Body of pancreas (tissue), 4 donors: ENCODE measurements around the gene SLC4A1. TPM values are rescaled to one million over a fixed set of nuclear protein-coding genes. Genes with fewer than 3 reads are reported as not detected.

Experiments used
- ATAC-seq: fragments of 150-250 bp; one replicate; pipeline ENCODE4 v1.9.1; 2016
- DNase-seq, 4 donors: peaks; one replicate each; pipeline ENCODE4 v3.0.0-alpha.2; 2019
- H3K27ac ChIP-seq, 4 donors: fragments of 200-600 bp; sonication (generic); 1 replicate in 3 of 4; 2 replicates in 1 of 4; pipeline versions ENCODE4 v1.5.1 to v1.6.1; 2016 to 2019; ENCODE audit warnings: mild to moderate bottlenecking in 1 of 4, mixed read lengths in 1 of 4, moderate library complexity in 1 of 4
- H3K27me3 ChIP-seq, 2 donors: fragments of 200-600 bp; sonication (generic); one replicate each; pipeline ENCODE4 v1.6.0; 2016; ENCODE audit warnings: mild to moderate bottlenecking in 1 of 2
- H3K36me3 ChIP-seq, 2 donors: fragments of 200-600 bp; sonication (generic); replicated peaks in 1 of 2; 2 replicates each; pipeline ENCODE4 v1.5.1; 2016; ENCODE audit warnings: low read depth in 2 of 2; ENCODE audit not compliant: insufficient read depth in 1 of 2
- H3K4me1 ChIP-seq: fragments of 200-600 bp; sonication (generic); one replicate; pipeline ENCODE4 v1.6.0; 2016
- H3K4me3 ChIP-seq, 2 donors: fragments of 200-600 bp; sonication (generic); 1 replicate in 1 of 2; 2 replicates in 1 of 2; pipeline ENCODE4 v1.5.1; 2016 to 2019
- H3K9me3 ChIP-seq, 3 donors: fragments of 200-600 bp; sonication (generic); 1 replicate in 2 of 3; 2 replicates in 1 of 3; pipeline ENCODE4 v1.5.1; 2016
- POLR2A ChIP-seq, 3 donors: fragments of 450-650 bp; IDR thresholded peaks; one replicate each; pipeline ENCODE4 v1.6.1; 2016; ENCODE audit warnings: antibody characterized with exemption in 3 of 3, mild to moderate bottlenecking in 2 of 3
- WGBS, 2 donors: methylation state at CpG; one replicate each; pipeline ENCODE4 v1.1.5; 2017; 5-methylcytosine and 5-hydroxymethylcytosine counted together
- intact Hi-C: fragments of 100-400 bp; cut with DNase I; formaldehyde crosslinking; loops from one replicate; pipeline ENCODE4 v1.15.1; 2023
- total RNA-seq, 2 donors: library from RNA; depleted of rRNA; stranded (reverse); fragments of >200 nt; gene quantifications; one replicate each; pipeline ENCODE4 v1.1.0, GENCODE V29; 2016
- TF ChIP-seq, protein P1 (sequence below), 7 experiments: fragments of 450-650 bp in 4 of 7; fragments of 200-600 bp in 3 of 7; sonication (generic) in 3 of 7; IDR thresholded peaks; one replicate each; pipeline ENCODE4 v1.5.1; 2016 to 2019; ENCODE audit warnings: antibody characterized with exemption in 7 of 7

SLC4A1 gene
- total RNA-seq, 2 donors from 2014 or later: not detected

DNA sequence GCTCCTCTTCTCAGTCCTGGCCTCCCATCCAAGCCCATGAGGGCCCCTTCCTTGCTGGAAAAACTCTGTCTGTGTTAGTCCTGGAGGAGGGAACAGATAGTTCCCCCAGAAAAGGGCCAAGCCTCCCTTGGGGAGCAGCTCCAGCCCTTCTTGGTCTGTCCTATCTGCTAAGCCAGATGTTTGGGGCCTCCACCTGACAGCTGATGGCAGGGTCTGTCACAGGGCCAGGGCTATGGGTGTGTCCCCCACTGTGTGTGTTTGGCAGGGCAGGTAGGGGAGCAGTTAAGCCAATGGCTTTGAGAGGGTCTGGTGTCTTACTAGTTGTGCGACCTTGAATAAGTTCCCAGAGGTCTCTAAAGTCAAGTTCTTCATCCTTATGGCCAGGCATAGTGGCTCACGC lies 13.6 kb upstream of the SLC4A1 start:
- Histone ChIP-seq H3K27me3 (no peaks in the 10 kb centered on the region), H3K4me1 (peaks cover 11% of the 10 kb centered on the region), H3K27ac (no peak overlapping the region), H3K36me3 (no peaks in the 10 kb centered on the region), H3K4me3 (no peak overlapping the region), H3K9me3 (no peaks in the 10 kb centered on the region)
- TF ChIP-seq POLR2A (IDR thresholded peaks at IDR 0.05): no peak
- TF ChIP-seq, protein P1, sequence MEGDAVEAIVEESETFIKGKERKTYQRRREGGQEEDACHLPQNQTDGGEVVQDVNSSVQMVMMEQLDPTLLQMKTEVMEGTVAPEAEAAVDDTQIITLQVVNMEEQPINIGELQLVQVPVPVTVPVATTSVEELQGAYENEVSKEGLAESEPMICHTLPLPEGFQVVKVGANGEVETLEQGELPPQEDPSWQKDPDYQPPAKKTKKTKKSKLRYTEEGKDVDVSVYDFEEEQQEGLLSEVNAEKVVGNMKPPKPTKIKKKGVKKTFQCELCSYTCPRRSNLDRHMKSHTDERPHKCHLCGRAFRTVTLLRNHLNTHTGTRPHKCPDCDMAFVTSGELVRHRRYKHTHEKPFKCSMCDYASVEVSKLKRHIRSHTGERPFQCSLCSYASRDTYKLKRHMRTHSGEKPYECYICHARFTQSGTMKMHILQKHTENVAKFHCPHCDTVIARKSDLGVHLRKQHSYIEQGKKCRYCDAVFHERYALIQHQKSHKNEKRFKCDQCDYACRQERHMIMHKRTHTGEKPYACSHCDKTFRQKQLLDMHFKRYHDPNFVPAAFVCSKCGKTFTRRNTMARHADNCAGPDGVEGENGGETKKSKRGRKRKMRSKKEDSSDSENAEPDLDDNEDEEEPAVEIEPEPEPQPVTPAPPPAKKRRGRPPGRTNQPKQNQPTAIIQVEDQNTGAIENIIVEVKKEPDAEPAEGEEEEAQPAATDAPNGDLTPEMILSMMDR (IDR thresholded peaks at IDR 0.05): no peak
- intact Hi-C loops: no loop called here
- ATAC-seq (no peak), DNase-seq (no peak)
- WGBS, 2 donors: 93 to 94% methylated on average over 2 of the region's 2 CpGs

GRCh38 chr17:44280392-44280937 lies 12.5 kb upstream of the SLC4A1 start:
- intact Hi-C loops: no loop called here
- ATAC-seq: no peak
- TF ChIP-seq, protein P1 (IDR thresholded peaks at IDR 0.05): no peak
- TF ChIP-seq POLR2A (IDR thresholded peaks at IDR 0.05): no peak
- Histone ChIP-seq H3K4me1 (peaks cover 11% of the 10 kb centered on the region), H3K27ac (peak overlapping the region in 2 of 4 donors; percentile 69 to 75), H3K27me3 (no peaks in the 10 kb centered on the region), H3K36me3 (no peaks in the 10 kb centered on the region), H3K4me3 (no peak overlapping the region), H3K9me3 (no peaks in the 10 kb centered on the region)
- 78 to 91% methylated on average over 7 to 12 of the region's 12 CpGs for WGBS, 2 donors
- DNase-seq: no peak

GRCh38 chr17:44279666-44280391 lies 11.9 kb upstream of the SLC4A1 start:
- H3K36me3 ChIP-seq: no peaks in the 10 kb centered on the region
- DNase-seq (peak; percentile 63 to 87 (median 76)), ATAC-seq (peak; percentile 90)
- H3K27me3 ChIP-seq: no peaks in the 10 kb centered on the region
- intact Hi-C loops: no loop called here
- H3K27ac ChIP-seq: peak overlapping the region; percentile 15 to 75 (median 50)
- H3K9me3 ChIP-seq: no peaks in the 10 kb centered on the region
- no peak overlapping the region for H3K4me3 ChIP-seq
- peaks cover 11% of the 10 kb centered on the region for H3K4me1 ChIP-seq
- 46 to 56% methylated on average over 8 to 20 of the region's 20 CpGs for WGBS, 2 donors
- peak in 1 of 3 donors; percentile 21 for TF ChIP-seq POLR2A (IDR thresholded peaks at IDR 0.05)
- TF ChIP-seq, protein P1 (IDR thresholded peaks at IDR 0.05): peak in 1 of 7 experiments; percentile 6

DNA sequence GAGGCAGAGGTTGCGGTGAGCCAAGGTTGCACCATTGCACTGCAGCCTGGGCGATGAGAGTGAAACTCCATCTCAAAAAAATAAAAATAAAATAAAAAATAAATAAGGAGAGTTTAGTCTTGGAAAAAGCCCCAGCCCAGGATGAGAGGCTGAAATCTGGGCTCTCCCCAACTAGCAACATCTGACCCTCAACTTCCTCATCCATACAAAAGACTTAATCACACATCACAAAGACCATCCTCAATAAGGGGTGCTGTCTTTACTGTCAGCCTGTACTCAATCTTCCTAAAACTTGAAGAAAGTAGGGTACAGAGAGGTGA lies 11.4 kb upstream of the SLC4A1 start:
- ATAC-seq (no peak), DNase-seq (no peak)
- no peak for TF ChIP-seq POLR2A (IDR thresholded peaks at IDR 0.05)
- TF ChIP-seq, protein P1 (IDR thresholded peaks at IDR 0.05): no peak
- WGBS, 2 donors: 83 to 97% methylated on average over 2 of the region's 2 CpGs
- Histone ChIP-seq H3K9me3 (no peaks in the 10 kb centered on the region), H3K4me3 (no peak overlapping the region), H3K27me3 (no peaks in the 10 kb centered on the region), H3K36me3 (no peaks in the 10 kb centered on the region), H3K27ac (peak overlapping the region in 3 of 4 donors; percentile 32 to 75 (median 69)), H3K4me1 (peaks cover 11% of the 10 kb centered on the region)
- intact Hi-C loops: no loop called here

DNA sequence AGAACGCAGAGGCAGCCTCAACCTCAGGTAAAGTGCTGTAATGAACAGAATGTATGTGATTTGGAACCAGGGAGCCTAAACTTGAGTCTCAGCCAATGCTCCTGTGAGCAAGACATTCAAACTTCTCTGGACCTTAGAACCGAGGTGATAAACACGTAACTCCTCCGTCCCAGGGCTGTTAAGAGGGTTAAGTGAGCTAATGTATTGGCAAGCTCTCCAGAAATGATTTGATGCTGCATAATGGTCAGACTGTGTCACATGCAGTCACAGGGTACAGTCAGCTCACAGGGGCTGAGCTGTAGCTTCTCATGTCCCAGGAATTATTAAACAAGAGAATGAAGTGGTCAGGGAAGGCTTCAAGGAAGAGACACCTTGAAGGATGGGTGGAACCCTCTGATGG lies 10.0 kb upstream of the SLC4A1 start:
- ATAC-seq (no peak), DNase-seq (no peak)
- no peaks in the 10 kb centered on the region for H3K36me3 ChIP-seq
- intact Hi-C loops: no loop called here
- H3K4me1 ChIP-seq: peaks cover 11% of the 10 kb centered on the region
- TF ChIP-seq, protein P1 (IDR thresholded peaks at IDR 0.05): no peak
- TF ChIP-seq POLR2A (IDR thresholded peaks at IDR 0.05): no peak
- H3K27me3 ChIP-seq: no peaks in the 10 kb centered on the region
- H3K4me3 ChIP-seq: no peak overlapping the region
- H3K27ac ChIP-seq: no peak overlapping the region
- H3K9me3 ChIP-seq: no peaks in the 10 kb centered on the region
- WGBS, 2 donors: 83 to 89% methylated on average over 4 of the region's 4 CpGs
